ENCODE data around the gene PREB.

PREB gene

GRCh38 chr2:27143285-27143684, 8.8 kb upstream of the PREB start:
- Histone ChIP-seq H3K36me3 (ENCODE audit: control insufficient read depth, insufficient read depth, low read length) (no peaks in the 10 kb centered on the region), H3K4me3 (ENCODE audit: low read length) (no peak overlapping the region)

GRCh38 chr2:27139310-27139709, 4.9 kb upstream of the PREB start, which contains the start of gene PRR30:
PRR30 (minus strand) TSS chr2:27139410; CDS start chr2:27138329, 1,081 bp downstream.
- H3K4me3 ChIP-seq (ENCODE audit: low read length): no peak within 1 kb of the TSS
- DNase-seq: no peak
- no peaks in the 10 kb centered on the region for H3K79me2 ChIP-seq (ENCODE audit: control insufficient read depth, insufficient read depth, low read length)
- no peaks in the 10 kb centered on the region for H3K36me3 ChIP-seq (ENCODE audit: control insufficient read depth, insufficient read depth, low read length)
- H3K23ac ChIP-seq (ENCODE audit: low read length): no peak within 1 kb of the TSS
- no peak within 1 kb of the TSS for H2BK120ac ChIP-seq (ENCODE audit: low read depth, low read length)
- no peak within 1 kb of the TSS for H3K18ac ChIP-seq (ENCODE audit: low read length)
- H3K4me2 ChIP-seq (ENCODE audit: low read length): no peak within 1 kb of the TSS
- no peak within 1 kb of the TSS for H2BK15ac ChIP-seq (replicated peaks; ENCODE audit: low read depth)
- no peak within 1 kb of the TSS for H4K5ac ChIP-seq (ENCODE audit: low read length)
- WGBS (ENCODE audit: extremely low coverage, insufficient coverage, low lambda C conversion rate): no CpG with 5 or more reads among the region's 4 CpGs
- no peak within 1 kb of the TSS for H3K4ac ChIP-seq (ENCODE audit: low read depth, low read length)
- H3K79me1 ChIP-seq (ENCODE audit: low read length): no peaks in the 10 kb centered on the region
- no peaks in the 10 kb centered on the region for H3K27me3 ChIP-seq (ENCODE audit: insufficient read depth, low read length, poor library complexity)
- H2AK5ac ChIP-seq (ENCODE audit: low read length): no peak within 1 kb of the TSS
- no peak within 1 kb of the TSS for H3K27ac ChIP-seq (ENCODE audit: low read depth, low read length)
- no peak within 1 kb of the TSS for H3K9ac ChIP-seq (ENCODE audit: low read length)
- no peak within 1 kb of the TSS for H2BK5ac ChIP-seq (ENCODE audit: low read length)
- no peak within 1 kb of the TSS for H3K56ac ChIP-seq (ENCODE audit: low read length)
- no peaks in the 10 kb centered on the region for H3K4me1 ChIP-seq (ENCODE audit: control insufficient read depth, low read depth, low read length)
- no peak within 1 kb of the TSS for H4K8ac ChIP-seq (ENCODE audit: low read depth, low read length)

More at GRCh38 chr2:27143285-27143684, 8.8 kb upstream of the PREB start:
- Histone ChIP-seq H3K4me2 (ENCODE audit: low read length) (no peak overlapping the region), H3K9ac (ENCODE audit: low read length) (no peak overlapping the region), H4K8ac (ENCODE audit: low read depth, low read length) (no peak overlapping the region), H2BK120ac (ENCODE audit: low read depth, low read length) (no peak overlapping the region), H3K27ac (ENCODE audit: low read depth, low read length) (no peak overlapping the region), H2AK5ac (ENCODE audit: low read length) (no peak overlapping the region), H2BK15ac (replicated peaks; ENCODE audit: low read depth) (no peak overlapping the region), H3K23ac (ENCODE audit: low read length) (no peak overlapping the region), H3K4me1 (ENCODE audit: control insufficient read depth, low read depth, low read length) (no peaks in the 10 kb centered on the region), H3K18ac (ENCODE audit: low read length) (no peak overlapping the region), H2BK5ac (ENCODE audit: low read length) (no peak overlapping the region), H3K79me2 (ENCODE audit: control insufficient read depth, insufficient read depth, low read length) (no peaks in the 10 kb centered on the region), H3K56ac (ENCODE audit: low read length) (no peak overlapping the region), H3K4ac (ENCODE audit: low read depth, low read length) (no peak overlapping the region), H3K27me3 (ENCODE audit: insufficient read depth, low read length, poor library complexity) (no peaks in the 10 kb centered on the region), H4K5ac (ENCODE audit: low read length) (no peak overlapping the region), H3K79me1 (ENCODE audit: low read length) (no peaks in the 10 kb centered on the region)
- no CpG with 5 or more reads among the region's 1 CpG for WGBS (ENCODE audit: extremely low coverage, insufficient coverage, low lambda C conversion rate)
- DNase-seq: no peak

GRCh38 chr2:27138111-27138510, 3.7 kb upstream of the PREB start:
- H2BK5ac ChIP-seq (ENCODE audit: low read length): no peak overlapping the region
- no peak overlapping the region for H4K5ac ChIP-seq (ENCODE audit: low read length)
- no CpG with 5 or more reads among the region's 7 CpGs for WGBS (ENCODE audit: extremely low coverage, insufficient coverage, low lambda C conversion rate)
- H3K4ac ChIP-seq (ENCODE audit: low read depth, low read length): no peak overlapping the region
- H3K79me2 ChIP-seq (ENCODE audit: control insufficient read depth, insufficient read depth, low read length): peaks cover 7% of the 10 kb centered on the region
- no peak overlapping the region for H3K4me2 ChIP-seq (ENCODE audit: low read length)
- no peak overlapping the region for H3K4me3 ChIP-seq (ENCODE audit: low read length)
- H3K4me1 ChIP-seq (ENCODE audit: control insufficient read depth, low read depth, low read length): peaks cover 4% of the 10 kb centered on the region
- H2BK120ac ChIP-seq (ENCODE audit: low read depth, low read length): no peak overlapping the region
- H2AK5ac ChIP-seq (ENCODE audit: low read length): no peak overlapping the region
- H2BK15ac ChIP-seq (replicated peaks; ENCODE audit: low read depth): no peak overlapping the region
- H3K56ac ChIP-seq (ENCODE audit: low read length): no peak overlapping the region
- H3K9ac ChIP-seq (ENCODE audit: low read length): no peak overlapping the region
- H3K36me3 ChIP-seq (ENCODE audit: control insufficient read depth, insufficient read depth, low read length): no peaks in the 10 kb centered on the region
- H3K23ac ChIP-seq (ENCODE audit: low read length): no peak overlapping the region
- DNase-seq: no peak
- no peak overlapping the region for H3K18ac ChIP-seq (ENCODE audit: low read length)
- no peak overlapping the region for H3K27ac ChIP-seq (ENCODE audit: low read depth, low read length)
- no peaks in the 10 kb centered on the region for H3K27me3 ChIP-seq (ENCODE audit: insufficient read depth, low read length, poor library complexity)
- H4K8ac ChIP-seq (ENCODE audit: low read depth, low read length): no peak overlapping the region
- peaks cover 4% of the 10 kb centered on the region for H3K79me1 ChIP-seq (ENCODE audit: low read length)

- peaks cover 10% of the 10 kb centered on the region for H3K79me1 ChIP-seq (ENCODE audit: low read length)
These were observed 3.0 kb upstream of the PREB start for GRCh38 chr2:27137322-27137935.

GRCh38 chr2:27136751-27137150, 2.3 kb upstream of the PREB start:
- Histone ChIP-seq H3K27me3 (ENCODE audit: insufficient read depth, low read length, poor library complexity) (no peaks in the 10 kb centered on the region), H3K4me2 (ENCODE audit: low read length) (no peak overlapping the region), H4K5ac (ENCODE audit: low read length) (no peak overlapping the region), H3K4me3 (ENCODE audit: low read length) (no peak overlapping the region), H2BK15ac (replicated peaks; ENCODE audit: low read depth) (no peak overlapping the region), H3K4me1 (ENCODE audit: control insufficient read depth, low read depth, low read length) (peaks cover 6% of the 10 kb centered on the region), H2AK5ac (ENCODE audit: low read length) (no peak overlapping the region), H2BK120ac (ENCODE audit: low read depth, low read length) (no peak overlapping the region), H3K36me3 (ENCODE audit: control insufficient read depth, insufficient read depth, low read length) (peaks cover 5% of the 10 kb centered on the region), H3K27ac (ENCODE audit: low read depth, low read length) (no peak overlapping the region), H4K8ac (ENCODE audit: low read depth, low read length) (no peak overlapping the region), H3K79me1 (ENCODE audit: low read length) (peaks cover 10% of the 10 kb centered on the region), H3K56ac (ENCODE audit: low read length) (no peak overlapping the region), H3K18ac (ENCODE audit: low read length) (no peak overlapping the region), H3K23ac (ENCODE audit: low read length) (no peak overlapping the region), H3K9ac (ENCODE audit: low read length) (no peak overlapping the region), H3K4ac (ENCODE audit: low read depth, low read length) (no peak overlapping the region), H2BK5ac (ENCODE audit: low read length) (no peak overlapping the region), H3K79me2 (ENCODE audit: control insufficient read depth, insufficient read depth, low read length) (peaks cover 11% of the 10 kb centered on the region)
- no peak for DNase-seq
- WGBS (ENCODE audit: extremely low coverage, insufficient coverage, low lambda C conversion rate): no CpG with 5 or more reads among the region's 7 CpGs

More at GRCh38 chr2:27137322-27137935, 3.0 kb upstream of the PREB start:
- no peak overlapping the region for H3K4me2 ChIP-seq (ENCODE audit: low read length)
- peaks cover 11% of the 10 kb centered on the region for H3K79me2 ChIP-seq (ENCODE audit: control insufficient read depth, insufficient read depth, low read length)
- H3K27ac ChIP-seq (ENCODE audit: low read depth, low read length): no peak overlapping the region
- H3K36me3 ChIP-seq (ENCODE audit: control insufficient read depth, insufficient read depth, low read length): peaks cover 4% of the 10 kb centered on the region
- H3K9ac ChIP-seq (ENCODE audit: low read length): no peak overlapping the region
- H3K4me3 ChIP-seq (ENCODE audit: low read length): no peak overlapping the region
- H3K18ac ChIP-seq (ENCODE audit: low read length): no peak overlapping the region
- no peaks in the 10 kb centered on the region for H3K27me3 ChIP-seq (ENCODE audit: insufficient read depth, low read length, poor library complexity)
- DNase-seq: no peak
- H3K56ac ChIP-seq (ENCODE audit: low read length): no peak overlapping the region
- no CpG with 5 or more reads among the region's 21 CpGs for WGBS (ENCODE audit: extremely low coverage, insufficient coverage, low lambda C conversion rate)
- H2BK5ac ChIP-seq (ENCODE audit: low read length): no peak overlapping the region
- H3K4ac ChIP-seq (ENCODE audit: low read depth, low read length): no peak overlapping the region
- no peak overlapping the region for H4K8ac ChIP-seq (ENCODE audit: low read depth, low read length)
- no peak overlapping the region for H4K5ac ChIP-seq (ENCODE audit: low read length)
- H2AK5ac ChIP-seq (ENCODE audit: low read length): no peak overlapping the region
- H2BK120ac ChIP-seq (ENCODE audit: low read depth, low read length): no peak overlapping the region
- no peak overlapping the region for H2BK15ac ChIP-seq (replicated peaks; ENCODE audit: low read depth)
- peaks cover 6% of the 10 kb centered on the region for H3K4me1 ChIP-seq (ENCODE audit: control insufficient read depth, low read depth, low read length)
- no peak overlapping the region for H3K23ac ChIP-seq (ENCODE audit: low read length)

- no peak overlapping the region for H3K27ac ChIP-seq (ENCODE audit: low read depth, low read length)
- no peak overlapping the region for H4K8ac ChIP-seq (ENCODE audit: low read depth, low read length)
- no peak overlapping the region for H2AK5ac ChIP-seq (ENCODE audit: low read length)
- no peak overlapping the region for H3K4me2 ChIP-seq (ENCODE audit: low read length)
- H3K18ac ChIP-seq (ENCODE audit: low read length): no peak overlapping the region
- WGBS (ENCODE audit: extremely low coverage, insufficient coverage, low lambda C conversion rate): no CpG with 5 or more reads among the region's 12 CpGs
- peaks cover 8% of the 10 kb centered on the region for H3K36me3 ChIP-seq (ENCODE audit: control insufficient read depth, insufficient read depth, low read length)
- H3K9ac ChIP-seq (ENCODE audit: low read length): no peak overlapping the region
- no peak overlapping the region for H3K4ac ChIP-seq (ENCODE audit: low read depth, low read length)
- H4K5ac ChIP-seq (ENCODE audit: low read length): no peak overlapping the region
- H2BK15ac ChIP-seq (replicated peaks; ENCODE audit: low read depth): no peak overlapping the region
- H2BK5ac ChIP-seq (ENCODE audit: low read length): no peak overlapping the region
- no peak overlapping the region for H3K23ac ChIP-seq (ENCODE audit: low read length)
- H3K79me1 ChIP-seq (ENCODE audit: low read length): peaks cover 10% of the 10 kb centered on the region
- no peaks in the 10 kb centered on the region for H3K27me3 ChIP-seq (ENCODE audit: insufficient read depth, low read length, poor library complexity)
- peaks cover 11% of the 10 kb centered on the region for H3K79me2 ChIP-seq (ENCODE audit: control insufficient read depth, insufficient read depth, low read length)
- no peak overlapping the region for H2BK120ac ChIP-seq (ENCODE audit: low read depth, low read length)
- no peak for DNase-seq
- H3K4me3 ChIP-seq (ENCODE audit: low read length): no peak overlapping the region
- no peak overlapping the region for H3K56ac ChIP-seq (ENCODE audit: low read length)
- H3K4me1 ChIP-seq (ENCODE audit: control insufficient read depth, low read depth, low read length): peaks cover 6% of the 10 kb centered on the region
These were observed 1.1 kb upstream of the PREB start for GRCh38 chr2:27135478-27135955.
